ENCODE data around the gene KRTAP10-12. TPM values are rescaled to one million over a fixed set of nuclear protein-coding genes. Genes with fewer than 3 reads are reported as not detected.

KRTAP10-12 gene
- polyA plus RNA-seq, 3 donors, result not detected

DNA sequence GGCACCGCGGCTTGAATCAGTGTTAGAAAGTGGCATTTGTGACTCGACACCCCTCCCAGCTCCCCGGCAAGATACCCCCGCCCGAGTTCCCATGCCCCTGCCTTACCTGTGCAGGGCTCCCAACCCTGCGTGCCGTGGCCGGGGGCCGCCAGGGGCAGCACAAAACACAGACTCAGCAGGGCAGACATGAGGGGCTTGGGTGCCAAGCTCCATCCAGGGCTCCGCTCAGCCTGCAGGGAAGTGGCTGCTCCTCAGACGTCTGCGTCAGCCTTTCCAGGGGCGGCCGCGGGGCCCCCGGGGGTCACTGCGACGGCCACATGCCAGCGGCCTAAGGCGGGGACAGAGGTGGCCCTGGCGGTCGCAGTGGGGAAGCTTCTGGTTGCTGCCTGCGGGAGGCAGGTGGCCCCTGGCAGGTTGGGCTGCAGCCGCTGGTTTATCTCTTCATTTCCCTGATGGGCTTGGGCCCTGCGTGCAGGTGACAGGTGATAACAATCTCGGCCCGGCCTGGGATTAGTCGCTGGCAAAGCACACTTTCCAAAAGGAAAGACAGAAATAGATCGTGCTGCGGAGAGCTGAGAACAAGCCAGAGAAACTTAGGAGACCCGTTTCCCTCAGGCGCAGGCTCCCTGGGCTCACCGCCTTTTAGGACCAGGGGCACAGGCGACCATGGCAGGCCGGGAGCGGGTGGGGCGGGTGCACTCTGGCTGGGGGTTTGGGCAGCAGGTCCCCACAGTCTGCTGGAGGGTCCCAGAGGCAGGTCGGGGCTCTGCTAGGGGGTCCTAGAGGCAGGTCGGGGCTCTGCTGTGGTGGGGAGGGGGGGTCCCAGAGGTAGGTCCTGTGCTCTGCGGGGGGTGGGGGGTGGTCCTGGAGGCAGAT lies 14.6 kb downstream of the KRTAP10-12 start, which contains the start of gene TSPEAR:
TSPEAR (minus strand) TSS at position 246 of the 876 bp plus-strand sequence; CDS start at position 188, 58 bp downstream.
- DNase-seq, result no peak

GRCh38 chr21:44712203-44713028 lies 15.4 kb downstream of the KRTAP10-12 start:
- no peak for DNase-seq

GRCh38 chr21:44713130-44713529 lies 16.2 kb downstream of the KRTAP10-12 start:
- DNase-seq, result no peak

- DNase-seq, result no peak
These were observed 16.9 kb downstream of the KRTAP10-12 start for GRCh38 chr21:44713846-44714245.

DNA sequence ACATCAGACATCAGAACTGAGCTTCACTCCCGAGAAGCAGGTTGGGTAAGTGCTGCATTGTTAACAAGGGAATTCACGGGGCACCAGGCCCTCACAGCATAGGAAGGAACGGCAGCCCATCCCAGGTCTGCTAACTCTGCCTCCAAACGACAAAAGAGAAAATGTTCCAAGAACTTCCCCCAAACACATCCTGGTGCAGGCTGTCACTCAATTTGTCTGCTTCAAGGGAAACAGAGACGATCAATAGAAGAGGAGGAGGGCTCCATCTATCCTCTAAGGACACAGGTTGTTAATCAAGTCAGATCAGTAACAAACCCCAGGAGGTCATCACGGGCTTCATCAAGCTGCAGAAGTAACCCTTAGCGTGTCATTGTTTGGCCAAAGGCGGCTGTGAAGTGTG lies 17.9 kb downstream of the KRTAP10-12 start:
- no peak for DNase-seq

DNA sequence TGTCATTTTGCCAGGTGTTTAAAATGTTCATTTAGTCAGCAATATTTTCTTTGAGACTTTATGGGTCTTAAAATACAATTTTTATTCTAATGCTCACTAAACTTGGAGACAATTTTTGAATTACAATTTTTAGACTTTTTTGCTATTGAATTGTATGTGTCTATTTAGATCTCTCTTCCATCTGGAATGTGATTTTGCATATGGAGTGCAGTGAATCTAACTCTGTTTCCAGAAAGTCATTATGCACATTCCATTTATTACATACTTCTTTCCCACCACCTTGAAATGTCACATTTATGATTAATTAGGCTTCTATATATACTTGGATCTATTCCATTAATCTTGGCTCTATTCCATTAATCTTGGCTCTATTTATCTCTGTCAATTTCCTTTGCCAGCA lies 20.0 kb downstream of the KRTAP10-12 start:
- DNase-seq, result no peak

- no peak for DNase-seq
These were observed 21.1 kb downstream of the KRTAP10-12 start for GRCh38 chr21:44718093-44718492.

GRCh38 chr21:44718571-44718970 lies 21.6 kb downstream of the KRTAP10-12 start:
- DNase-seq, result no peak

DNA sequence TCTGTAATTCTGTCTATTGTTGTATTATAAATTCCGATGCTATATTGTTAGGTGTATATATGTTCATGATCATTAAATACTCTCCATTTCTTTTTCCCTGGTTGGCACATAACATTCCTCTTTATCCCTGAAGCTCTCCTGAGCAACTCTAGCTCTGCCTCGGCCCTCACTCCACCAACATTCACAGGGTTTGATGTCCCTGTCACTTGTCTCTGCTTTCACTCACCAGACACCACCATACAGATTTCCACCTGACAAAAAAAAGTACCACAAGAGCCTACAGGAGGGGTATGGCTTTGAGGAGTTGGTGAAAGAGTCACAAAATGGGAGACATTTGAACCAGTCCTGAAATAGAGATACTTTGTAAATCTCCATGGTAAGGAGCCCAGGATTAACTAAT lies 23.2 kb downstream of the KRTAP10-12 start:
- no peak for DNase-seq

GRCh38 chr21:44722731-44723130 lies 25.8 kb downstream of the KRTAP10-12 start:
- DNase-seq, result no peak

- peak; percentile 75 for DNase-seq
These were observed 26.5 kb downstream of the KRTAP10-12 start for GRCh38 chr21:44723177-44724131.

DNA sequence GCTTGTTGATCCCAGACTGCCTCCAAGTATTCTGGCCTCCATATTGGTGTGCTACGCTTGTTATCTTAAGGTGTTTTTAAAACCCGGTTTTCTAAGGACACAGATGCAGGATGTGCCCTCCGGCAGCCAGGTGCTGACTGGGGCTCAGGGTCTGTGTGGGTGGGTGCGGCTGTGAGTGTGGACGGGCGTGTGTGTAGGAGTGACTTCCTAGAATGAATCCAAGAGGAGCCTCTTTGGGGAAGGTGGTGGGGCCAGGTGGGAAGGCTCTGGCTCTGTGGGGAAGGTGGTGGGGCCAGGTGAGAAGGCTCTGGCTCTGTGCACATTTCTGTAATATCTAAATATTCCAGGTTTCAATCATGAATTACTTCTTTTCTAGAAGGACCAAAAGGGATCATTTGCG lies 27.2 kb downstream of the KRTAP10-12 start:
- no peak for DNase-seq

- DNase-seq, result no peak
These were observed 28.0 kb downstream of the KRTAP10-12 start for GRCh38 chr21:44724926-44725325.

- no peak for DNase-seq
These were observed 29.9 kb downstream of the KRTAP10-12 start for GRCh38 chr21:44726826-44727225.

- no peak for DNase-seq
These were observed 30.3 kb downstream of the KRTAP10-12 start for GRCh38 chr21:44727321-44727720.

DNA sequence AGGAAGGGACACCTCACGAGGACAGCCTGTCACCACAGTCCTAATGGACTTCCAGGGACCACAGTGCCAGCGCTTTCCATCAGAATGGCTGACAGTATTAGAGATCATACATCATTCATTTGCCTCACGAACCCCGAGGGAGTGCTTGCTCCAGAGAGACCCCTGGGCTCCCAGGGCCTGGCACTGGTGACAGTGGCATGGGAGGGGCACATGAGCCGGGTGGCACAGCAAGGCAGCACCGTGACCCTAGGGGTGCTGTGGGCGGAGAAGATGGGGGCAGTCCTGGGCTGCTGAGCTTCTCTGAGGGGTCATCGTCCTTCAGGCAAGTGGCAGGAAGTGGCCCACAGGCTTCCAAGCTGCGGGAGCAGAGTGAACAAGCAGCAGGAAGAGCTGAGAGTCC lies 30.8 kb downstream of the KRTAP10-12 start:
- no peak for DNase-seq

GRCh38 chr21:44728716-44729115 lies 31.7 kb downstream of the KRTAP10-12 start:
- DNase-seq, result no peak

GRCh38 chr21:44729336-44730027 lies 32.5 kb downstream of the KRTAP10-12 start:
- no peak for DNase-seq

DNA sequence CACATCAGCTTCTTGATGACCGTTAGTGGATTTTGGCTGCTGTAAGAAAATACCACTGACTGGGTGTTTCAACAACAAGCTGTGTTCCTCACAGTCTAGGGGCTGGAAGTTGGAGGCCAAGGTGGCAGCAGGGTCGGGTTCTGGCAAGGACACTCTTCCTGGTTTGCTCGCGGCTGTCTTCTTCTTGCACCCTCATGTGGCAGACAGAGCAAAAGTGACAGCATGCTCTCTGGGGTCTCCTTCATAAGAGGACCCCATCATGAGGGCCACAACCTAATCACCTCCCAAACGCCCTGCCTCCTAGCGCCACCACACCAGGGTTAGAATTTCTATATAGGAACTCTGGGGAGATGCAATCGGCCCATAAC lies 33.0 kb downstream of the KRTAP10-12 start:
- DNase-seq, result no peak

- no peak for DNase-seq
These were observed 34.1 kb downstream of the KRTAP10-12 start for GRCh38 chr21:44730951-44731579.

DNA sequence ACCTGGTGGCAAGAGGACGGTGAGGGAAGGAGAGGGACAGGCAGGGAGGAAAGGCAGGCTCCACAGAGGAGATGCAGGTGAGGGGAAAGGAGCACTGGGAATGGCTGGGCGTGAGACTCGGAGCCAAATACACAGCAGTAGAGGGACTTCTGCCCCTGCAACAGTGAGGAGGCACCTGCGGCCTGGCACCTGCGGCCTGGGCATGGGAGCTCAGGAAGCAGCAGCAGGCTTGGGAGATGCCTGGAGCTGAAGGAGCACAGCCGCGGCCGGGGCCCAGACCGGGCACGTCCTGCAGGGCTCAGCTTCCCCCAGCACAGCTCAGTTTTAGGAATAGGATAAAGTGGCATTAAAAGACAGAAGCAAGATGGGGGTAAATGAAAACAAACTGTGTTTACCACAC lies 35.3 kb downstream of the KRTAP10-12 start:
- DNase-seq, result no peak

All from renal pelvis (tissue), 4 donors.